ENCODE data around the gene GRIP1. TPM values are rescaled to one million over a fixed set of nuclear protein-coding genes. Genes with fewer than 3 reads are reported as not detected.

GRIP1 gene
- total RNA-seq, 3 donors from 2014 or later (not counting 1 experiment from before 2014, with no cell fraction given): 1.3 to 3.6 (median 1.7) TPM

GRCh38 chr12:66428261-66428660, 250.6 kb downstream of the GRIP1 start:
- H3K9me3 ChIP-seq (ENCODE audit: control insufficient read depth, insufficient read depth, low read length): no peaks in the 10 kb centered on the region
- no peaks in the 10 kb centered on the region for H3K4me1 ChIP-seq (ENCODE audit: control insufficient read depth, insufficient read depth, low read length)
- ATAC-seq (no peak), DNase-seq (no peak)
- H3K27me3 Mint-ChIP-seq (ENCODE audit: low read depth in 2 of 2): peaks cover 0 to 9% of the 10 kb centered on the region in 2 donors
- H3K27ac Mint-ChIP-seq: no peak overlapping the region
- intact Hi-C loops (cut with micrococcal nuclease): no loop called here
- no peaks in the 10 kb centered on the region for H3K36me3 ChIP-seq (ENCODE audit: control insufficient read depth, insufficient read depth, low read length)
- H3K9me3 Mint-ChIP-seq: peaks cover 0 to 9% of the 10 kb centered on the region in 2 donors
- no peak overlapping the region for H3K4me3 Mint-ChIP-seq
- no peaks in the 10 kb centered on the region for H3K36me3 Mint-ChIP-seq
- H3K27ac ChIP-seq (ENCODE audit: low read length): no peak overlapping the region
- H3K27me3 ChIP-seq (ENCODE audit: control insufficient read depth, insufficient read depth, low read length): no peaks in the 10 kb centered on the region
- no peaks in the 10 kb centered on the region for H3K4me1 Mint-ChIP-seq
- TF ChIP-seq CTCF (IDR thresholded peaks at IDR 0.05): no peak
- H3K4me3 ChIP-seq (ENCODE audit: low read length): no peak overlapping the region

GRCh38 chr12:66426696-66427095, 252.2 kb downstream of the GRIP1 start:
- H3K4me3 Mint-ChIP-seq: no peak overlapping the region
- no peak overlapping the region for H3K4me3 ChIP-seq (ENCODE audit: low read length)
- 87% methylated on average over 2 of the region's 2 CpGs for WGBS (ENCODE audit: insufficient coverage)
- DNase-seq (no peak), ATAC-seq (no peak)
- peaks cover 0 to 9% of the 10 kb centered on the region in 2 donors for H3K27me3 Mint-ChIP-seq (ENCODE audit: low read depth in 2 of 2)
- peaks cover 0 to 9% of the 10 kb centered on the region in 2 donors for H3K9me3 Mint-ChIP-seq
- no peaks in the 10 kb centered on the region for H3K4me1 Mint-ChIP-seq
- H3K27ac ChIP-seq (ENCODE audit: low read length): no peak overlapping the region
- no peaks in the 10 kb centered on the region for H3K9me3 ChIP-seq (ENCODE audit: control insufficient read depth, insufficient read depth, low read length)
- intact Hi-C loops (cut with micrococcal nuclease): no loop called here
- no peaks in the 10 kb centered on the region for H3K36me3 ChIP-seq (ENCODE audit: control insufficient read depth, insufficient read depth, low read length)
- no peaks in the 10 kb centered on the region for H3K27me3 ChIP-seq (ENCODE audit: control insufficient read depth, insufficient read depth, low read length)
- H3K27ac Mint-ChIP-seq: no peak overlapping the region
- no peaks in the 10 kb centered on the region for H3K36me3 Mint-ChIP-seq
- no peaks in the 10 kb centered on the region for H3K4me1 ChIP-seq (ENCODE audit: control insufficient read depth, insufficient read depth, low read length)
- TF ChIP-seq CTCF (IDR thresholded peaks at IDR 0.05): no peak

GRCh38 chr12:66423266-66423665, 255.6 kb downstream of the GRIP1 start:
- intact Hi-C loops (cut with micrococcal nuclease): no loop called here
- DNase-seq: no peak
- Histone ChIP-seq H3K36me3 (ENCODE audit: control insufficient read depth, insufficient read depth, low read length) (no peaks in the 10 kb centered on the region), H3K4me1 (ENCODE audit: control insufficient read depth, insufficient read depth, low read length) (no peaks in the 10 kb centered on the region), H3K27me3 (ENCODE audit: control insufficient read depth, insufficient read depth, low read length) (no peaks in the 10 kb centered on the region), H3K4me3 (ENCODE audit: low read length) (no peak overlapping the region), H3K27ac (ENCODE audit: low read length) (no peak overlapping the region), H3K9me3 (ENCODE audit: control insufficient read depth, insufficient read depth, low read length) (no peaks in the 10 kb centered on the region)
- Mint-ChIP-seq H3K9me3 (peaks cover 0 to 9% of the 10 kb centered on the region in 2 donors), H3K36me3 (no peaks in the 10 kb centered on the region), H3K4me3 (no peak overlapping the region), H3K27ac (no peak overlapping the region), H3K27me3 (ENCODE audit: low read depth in 2 of 2) (peaks cover 10 to 12% of the 10 kb centered on the region in 2 donors), H3K4me1 (no peaks in the 10 kb centered on the region)
- 80% methylated on average over 2 of the region's 2 CpGs for WGBS (ENCODE audit: insufficient coverage)
- no peak for TF ChIP-seq CTCF (IDR thresholded peaks at IDR 0.05)
- no peak for ATAC-seq

- Mint-ChIP-seq H3K4me1 (no peaks in the 10 kb centered on the region), H3K9me3 (no peaks in the 10 kb centered on the region), H3K27ac (no peak overlapping the region), H3K36me3 (no peaks in the 10 kb centered on the region), H3K4me3 (no peak overlapping the region), H3K27me3 (ENCODE audit: low read depth in 2 of 2) (peaks cover 17 to 46% of the 10 kb centered on the region in 2 donors)
- Histone ChIP-seq H3K27ac (ENCODE audit: low read length) (no peak overlapping the region), H3K9me3 (ENCODE audit: control insufficient read depth, insufficient read depth, low read length) (no peaks in the 10 kb centered on the region), H3K4me3 (ENCODE audit: low read length) (no peak overlapping the region), H3K36me3 (ENCODE audit: control insufficient read depth, insufficient read depth, low read length) (no peaks in the 10 kb centered on the region), H3K27me3 (ENCODE audit: control insufficient read depth, insufficient read depth, low read length) (no peaks in the 10 kb centered on the region), H3K4me1 (ENCODE audit: control insufficient read depth, insufficient read depth, low read length) (no peaks in the 10 kb centered on the region)
- TF ChIP-seq CTCF (IDR thresholded peaks at IDR 0.05): no peak
- intact Hi-C loops (cut with micrococcal nuclease): no loop called here
- DNase-seq: no peak
- 100% methylated on average over 1 of the region's 1 CpG for WGBS (ENCODE audit: insufficient coverage)
- no peak for ATAC-seq
Measured at GRCh38 chr12:66418908-66419307, 260.0 kb downstream of the GRIP1 start.

Data from natural killer cell (primary cell).